Middle frontal gyrus (tissue), 1 donor: Measurements from ENCODE around the gene MRAP2.
"Not testable (repeated sequence)": the region's sequence is repeated elsewhere in the genome, so short reads cannot be mapped to it uniquely, and the experiment has no call there.

ENCODE experiments used
- DNase-seq: peaks from one replicate; pipeline ENCODE4 v3.0.0-alpha.2; 2015; ENCODE audit warnings: low spot score; ENCODE audit errors: extremely low spot score

MRAP2 gene

GRCh38 chr6:84129588-84129987, 96.0 kb downstream of the MRAP2 start:
- DNase-seq: not testable (repeated sequence)

DNA sequence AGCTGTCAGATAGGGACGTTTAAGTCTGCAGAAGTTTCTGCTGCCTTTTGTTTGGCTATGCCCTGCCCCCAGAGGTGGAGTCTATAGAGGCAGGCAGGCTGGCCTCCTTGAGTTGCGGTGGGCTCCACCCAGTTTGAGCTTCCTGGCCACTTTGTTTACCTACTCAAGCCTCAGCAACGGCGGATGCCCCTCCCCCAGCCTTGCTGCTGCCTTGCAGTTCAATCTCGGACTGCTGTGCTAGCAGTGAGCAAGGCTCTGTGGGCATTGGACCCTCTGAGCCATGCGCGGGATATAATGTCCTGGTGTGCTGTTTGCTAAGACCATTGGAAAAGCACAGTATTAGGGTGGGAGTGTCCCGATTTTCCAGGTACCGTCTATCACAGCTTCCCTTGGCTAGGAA, 99.8 kb downstream of the MRAP2 start:
- DNase-seq: not testable (repeated sequence)

DNA sequence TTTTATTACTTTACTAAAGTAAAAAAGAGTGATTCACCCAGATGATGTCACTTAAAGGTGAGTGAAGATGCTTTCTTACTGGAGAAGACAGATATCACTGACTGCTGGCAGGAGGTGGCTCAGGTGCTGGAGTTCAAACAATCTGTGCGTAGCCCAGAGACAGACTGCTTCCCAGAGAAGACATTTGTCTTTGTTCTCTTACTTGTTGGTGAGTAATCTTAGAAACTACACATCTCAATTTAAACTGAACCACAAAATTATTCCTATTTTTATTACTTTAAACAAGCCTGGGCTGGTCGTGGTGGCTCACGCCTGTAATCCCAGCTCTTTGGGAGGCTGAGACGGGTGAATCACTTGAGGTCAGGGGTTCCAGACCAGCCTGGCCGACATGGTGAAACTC, 101.7 kb downstream of the MRAP2 start:
- DNase-seq: no peak

DNA sequence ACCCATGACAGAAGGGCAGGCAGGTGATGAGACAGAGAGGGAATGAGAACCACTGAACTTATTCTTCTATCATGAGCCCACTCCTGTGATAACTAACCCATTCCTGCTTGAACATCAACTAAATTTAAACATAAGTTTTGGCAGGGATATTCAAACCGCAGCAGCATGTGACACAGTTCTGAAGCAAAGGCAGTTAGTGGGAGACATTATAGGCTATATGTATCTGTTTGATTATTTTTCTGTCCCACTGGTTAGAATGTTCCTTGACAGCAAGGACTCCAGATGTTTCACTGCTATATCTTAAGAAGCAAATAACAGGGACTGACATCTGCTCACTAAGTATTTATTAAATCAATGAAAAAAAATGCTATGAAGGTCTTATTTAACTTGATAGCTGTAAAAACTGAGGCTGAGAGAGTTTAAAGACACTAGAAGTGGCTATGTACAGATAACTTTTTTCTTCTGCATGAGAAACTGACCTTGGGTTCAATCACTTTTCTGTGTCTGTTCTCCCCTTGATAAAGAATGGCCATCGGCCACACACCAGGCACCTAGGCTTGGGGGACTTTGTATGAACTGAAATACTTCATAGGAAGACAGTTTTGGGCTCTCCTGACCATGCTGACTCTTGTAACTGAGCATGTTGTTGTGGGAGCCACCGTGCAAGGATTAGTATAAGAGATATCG, 102.9 kb downstream of the MRAP2 start:
- no peak for DNase-seq

- DNase-seq: no peak
Observed at GRCh38 chr6:84137051-84137375, 103.4 kb downstream of the MRAP2 start.

- DNase-seq: no peak
Observed at GRCh38 chr6:84137989-84138575, 104.5 kb downstream of the MRAP2 start.

DNA sequence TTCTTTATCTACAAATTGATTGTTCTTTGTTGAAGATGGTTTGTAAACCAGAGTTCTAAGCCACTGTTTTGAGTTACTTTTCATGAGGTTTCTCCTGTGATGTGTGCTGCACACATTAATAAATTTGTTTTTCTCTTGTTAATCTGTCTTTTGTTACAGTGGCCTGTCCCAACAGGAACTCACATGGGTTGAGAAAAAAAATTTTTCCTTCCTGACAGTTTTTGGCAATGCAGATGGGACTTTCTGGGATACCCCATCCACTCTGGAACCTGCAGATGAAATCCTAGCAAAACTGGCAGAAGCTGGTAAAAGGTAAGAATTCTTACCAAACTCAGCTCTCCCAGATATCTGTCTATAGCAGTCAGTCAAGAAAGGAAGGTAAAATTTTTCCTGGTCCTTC, 105.7 kb downstream of the MRAP2 start:
- DNase-seq: no peak
